GM18907 (cell line): ENCODE results near the gene IFNA4.
A peak's percentile ranks its signal among the peaks of the same experiment; 100 is the strongest.
"Not testable (repeated sequence)": the region's sequence is repeated elsewhere in the genome, so short reads cannot be mapped to it uniquely, and the experiment has no call there.

Experiments used
- ATAC-seq: cut with Tn5 transposase; IDR thresholded peaks from one replicate; pipeline ENCODE4 v1.9.1; 2021; ENCODE audit warnings: mild to moderate bottlenecking, moderate library complexity; ENCODE audit not compliant: unreplicated experiment

IFNA4 gene

DNA sequence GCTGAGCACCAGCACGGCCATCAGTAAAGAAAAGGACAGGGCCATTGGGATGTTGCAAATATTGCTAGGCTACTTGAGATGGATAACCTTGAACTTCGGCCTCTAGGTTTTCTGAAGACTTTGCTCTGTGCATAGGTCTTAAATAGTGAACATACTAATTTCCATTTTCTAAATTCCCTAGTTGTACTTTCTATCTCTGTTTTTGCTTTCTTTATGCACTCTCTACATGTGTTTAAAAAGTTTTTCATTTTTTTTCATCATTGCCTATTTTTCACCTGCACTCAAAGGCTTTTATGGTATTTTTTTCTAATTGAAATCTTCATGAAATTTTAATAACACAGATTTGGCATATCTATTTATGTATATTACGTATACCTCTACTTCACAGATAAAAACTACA, at the start of gene IFNA4:
TSS of gene IFNA4 (minus strand) at position 101 of the 400 bp plus-strand sequence. CDS start at position 45, 56 bp downstream.
- ATAC-seq: not testable (repeated sequence)

DNA sequence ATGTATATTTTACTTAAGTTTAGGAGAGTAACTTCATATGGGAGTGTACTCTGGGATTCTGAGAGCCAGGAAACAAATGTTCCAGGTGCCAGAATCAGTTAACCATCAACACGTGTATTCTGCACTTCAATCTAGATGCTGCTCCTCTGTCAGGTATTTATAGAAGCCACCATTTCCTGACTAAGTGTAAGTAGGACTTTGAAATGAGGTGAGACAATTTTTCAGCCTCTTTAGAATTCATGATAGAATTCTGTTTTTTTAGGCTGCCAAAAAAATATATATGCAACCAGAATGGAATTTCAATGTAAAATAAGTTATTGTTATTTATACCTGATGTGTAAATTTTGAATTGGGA, 49.0 kb upstream of the IFNA4 start:
- peak; percentile 33 for ATAC-seq

GRCh38 chr9:21235468-21236359, 48.3 kb upstream of the IFNA4 start:
- peak; percentile 88 for ATAC-seq

- ATAC-seq: no peak
These were observed 46.8 kb upstream of the IFNA4 start for GRCh38 chr9:21234153-21234687.

GRCh38 chr9:21233258-21233657, 45.9 kb upstream of the IFNA4 start:
- no peak for ATAC-seq

DNA sequence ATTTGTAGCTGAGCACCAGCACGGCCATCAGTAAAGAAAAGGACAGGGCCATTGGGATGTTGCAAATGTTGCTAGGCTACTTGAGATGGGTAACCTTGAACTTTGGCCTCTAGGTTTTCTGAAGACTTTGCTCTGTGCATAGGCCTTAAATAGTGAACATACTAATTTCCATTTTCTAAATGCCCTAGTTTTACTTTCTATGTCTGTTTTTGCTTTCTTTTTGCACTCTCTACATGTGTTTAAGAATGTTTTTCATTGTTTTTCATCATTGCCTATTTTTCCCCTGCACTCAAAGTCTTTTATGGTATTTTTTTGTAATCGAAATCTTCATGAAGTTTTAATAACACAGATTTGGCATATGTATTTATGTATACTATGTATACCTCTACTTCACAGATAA, 40.7 kb upstream of the IFNA4 start, which contains the start of gene IFNA17:
TSS of gene IFNA17 (minus strand) at position 101 of the 400 bp plus-strand sequence. CDS start at position 52, 49 bp downstream.
- no peak for ATAC-seq

GRCh38 chr9:21217211-21217610, 29.8 kb upstream of the IFNA4 start, which contains the start of gene IFNA16:
Gene IFNA16 (minus strand): TSS chr9:21217311. CDS start chr9:21217305, 6 bp downstream.
- ATAC-seq: not testable (repeated sequence)

- ATAC-seq: peak; percentile 76
These were observed 26.3 kb upstream of the IFNA4 start for GRCh38 chr9:21213411-21214326.

DNA sequence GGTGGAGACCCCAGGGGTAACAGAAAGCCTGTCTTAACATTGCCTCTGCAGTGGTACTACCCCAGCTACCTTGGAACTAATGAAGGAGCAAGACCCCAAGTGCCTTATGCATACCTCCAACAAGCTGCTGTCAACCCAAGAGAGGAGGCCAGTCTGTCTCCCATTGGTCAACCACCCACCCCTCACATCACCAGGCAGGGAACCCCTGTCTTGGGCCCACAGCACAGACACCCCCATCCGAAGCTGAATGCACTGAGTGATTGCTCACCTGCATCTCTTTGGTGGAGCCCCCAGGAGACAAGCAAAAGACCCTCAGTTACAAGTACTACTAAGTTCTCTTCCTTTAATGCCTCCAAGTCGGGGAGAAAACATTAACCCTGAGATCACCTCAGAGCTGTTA, 24.8 kb upstream of the IFNA4 start:
- ATAC-seq: not testable (repeated sequence)

GRCh38 chr9:21210782-21211181, 23.4 kb upstream of the IFNA4 start:
- ATAC-seq: not testable (repeated sequence)

DNA sequence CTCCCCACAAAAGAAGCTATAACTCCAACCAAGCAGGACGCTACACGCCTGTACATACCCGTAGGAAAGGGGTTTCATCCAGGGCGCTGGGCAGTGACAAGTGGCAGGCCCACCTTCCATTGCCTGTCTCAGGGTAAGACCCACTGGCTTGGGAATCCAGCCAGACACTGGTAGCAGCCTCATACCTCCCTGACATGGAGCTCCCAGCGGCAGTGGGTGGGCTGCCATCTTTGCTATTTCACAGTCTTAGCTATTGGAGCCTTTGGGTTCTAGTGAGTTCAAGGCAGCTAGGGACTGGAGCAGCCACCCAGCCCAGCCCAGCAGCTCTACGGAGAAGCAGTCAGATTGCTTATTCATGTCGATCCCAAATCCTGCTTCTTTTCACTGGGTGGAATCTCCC, 22.9 kb upstream of the IFNA4 start:
- no peak for ATAC-seq

DNA sequence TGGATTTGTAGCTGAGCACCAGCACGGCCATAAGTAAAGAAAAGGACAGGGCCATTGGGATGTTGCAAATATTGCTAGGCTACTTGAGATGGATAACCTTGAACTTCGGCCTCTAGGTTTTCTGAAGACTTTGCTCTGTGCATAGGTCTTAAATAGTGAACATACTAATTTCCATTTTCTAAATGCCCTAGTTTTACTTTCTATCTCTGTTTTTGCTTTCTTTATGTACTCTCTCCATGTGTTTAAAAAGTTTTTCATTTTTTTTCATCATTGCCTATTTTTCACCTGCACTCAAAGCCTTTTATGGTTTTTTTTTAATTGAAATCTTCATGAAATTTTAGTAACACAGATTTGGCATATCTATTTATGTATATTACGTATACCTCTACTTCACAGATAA, 19.7 kb upstream of the IFNA4 start, which contains the start of gene IFNA10:
TSS of gene IFNA10 (minus strand) at position 101 of the 400 bp plus-strand sequence. CDS start at position 55, 46 bp downstream.
- not testable (repeated sequence) for ATAC-seq

DNA sequence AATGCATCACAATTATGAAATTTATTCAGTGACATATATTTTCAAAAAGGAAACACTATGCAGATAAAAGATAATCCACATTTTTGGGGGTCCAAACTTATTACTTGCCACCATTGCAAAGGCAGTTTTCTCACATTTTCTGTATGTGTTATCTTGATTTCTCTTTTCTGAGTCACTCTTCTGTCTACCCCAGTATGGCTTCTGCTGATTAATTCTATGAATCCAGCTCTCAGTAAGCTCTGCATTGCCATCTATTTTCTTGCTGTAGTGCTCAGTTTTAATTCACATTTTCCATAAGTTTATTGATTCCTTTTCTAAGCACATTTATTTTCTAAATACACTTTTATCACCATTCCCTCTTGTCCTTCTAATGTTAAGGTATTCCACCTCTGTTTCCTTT, 17.8 kb upstream of the IFNA4 start:
- no peak for ATAC-seq

DNA sequence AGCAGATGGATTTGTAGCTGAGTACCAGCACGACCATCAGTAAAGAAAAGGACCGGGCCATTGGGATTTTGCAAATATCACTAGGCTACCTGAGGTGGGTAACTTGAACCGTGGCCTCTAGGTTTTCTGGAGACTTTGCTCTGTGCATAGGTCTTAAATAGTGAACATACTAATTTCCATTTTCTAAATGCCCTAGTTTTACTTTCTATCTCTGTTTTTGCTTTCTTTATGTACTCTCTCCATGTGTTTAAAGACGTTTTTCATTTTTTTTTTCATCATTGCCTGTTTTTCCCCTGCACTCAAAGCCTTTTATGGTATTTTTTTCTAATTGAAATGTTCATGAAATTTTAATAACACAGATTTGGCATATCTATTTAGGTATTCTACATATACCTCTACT, 14.7 kb upstream of the IFNA4 start, which contains the start of gene IFNA7:
TSS of gene IFNA7 (minus strand) at position 101 of the 400 bp plus-strand sequence. CDS start at position 61, 40 bp downstream.
- not testable (repeated sequence) for ATAC-seq

GRCh38 chr9:21194867-21195776, 7.7 kb upstream of the IFNA4 start:
- peak; percentile 93 for ATAC-seq

GRCh38 chr9:21182810-21183736, 4.3 kb downstream of the IFNA4 start:
- peak; percentile 96 for ATAC-seq

GRCh38 chr9:21174671-21175070, 12.7 kb downstream of the IFNA4 start:
- ATAC-seq: no peak

- no peak for ATAC-seq
These were observed 15.2 kb downstream of the IFNA4 start for GRCh38 chr9:21172156-21172555.

- no peak for ATAC-seq
These were observed 16.0 kb downstream of the IFNA4 start for GRCh38 chr9:21171351-21171750.
